CD4-positive, alpha-beta T cell treated with Interleukin-15 for 4 hours (primary cell): ENCODE data around the gene CDAN1.
"Not testable (repeated sequence)": the region's sequence is repeated elsewhere in the genome, so short reads cannot be mapped to it uniquely, and the experiment has no call there.

Experiments
- DNase-seq: peaks from one replicate; pipeline ENCODE4 v3.0.0-alpha.2; 2020; ENCODE audit warnings: low spot score

The CDAN1 gene, protein sequence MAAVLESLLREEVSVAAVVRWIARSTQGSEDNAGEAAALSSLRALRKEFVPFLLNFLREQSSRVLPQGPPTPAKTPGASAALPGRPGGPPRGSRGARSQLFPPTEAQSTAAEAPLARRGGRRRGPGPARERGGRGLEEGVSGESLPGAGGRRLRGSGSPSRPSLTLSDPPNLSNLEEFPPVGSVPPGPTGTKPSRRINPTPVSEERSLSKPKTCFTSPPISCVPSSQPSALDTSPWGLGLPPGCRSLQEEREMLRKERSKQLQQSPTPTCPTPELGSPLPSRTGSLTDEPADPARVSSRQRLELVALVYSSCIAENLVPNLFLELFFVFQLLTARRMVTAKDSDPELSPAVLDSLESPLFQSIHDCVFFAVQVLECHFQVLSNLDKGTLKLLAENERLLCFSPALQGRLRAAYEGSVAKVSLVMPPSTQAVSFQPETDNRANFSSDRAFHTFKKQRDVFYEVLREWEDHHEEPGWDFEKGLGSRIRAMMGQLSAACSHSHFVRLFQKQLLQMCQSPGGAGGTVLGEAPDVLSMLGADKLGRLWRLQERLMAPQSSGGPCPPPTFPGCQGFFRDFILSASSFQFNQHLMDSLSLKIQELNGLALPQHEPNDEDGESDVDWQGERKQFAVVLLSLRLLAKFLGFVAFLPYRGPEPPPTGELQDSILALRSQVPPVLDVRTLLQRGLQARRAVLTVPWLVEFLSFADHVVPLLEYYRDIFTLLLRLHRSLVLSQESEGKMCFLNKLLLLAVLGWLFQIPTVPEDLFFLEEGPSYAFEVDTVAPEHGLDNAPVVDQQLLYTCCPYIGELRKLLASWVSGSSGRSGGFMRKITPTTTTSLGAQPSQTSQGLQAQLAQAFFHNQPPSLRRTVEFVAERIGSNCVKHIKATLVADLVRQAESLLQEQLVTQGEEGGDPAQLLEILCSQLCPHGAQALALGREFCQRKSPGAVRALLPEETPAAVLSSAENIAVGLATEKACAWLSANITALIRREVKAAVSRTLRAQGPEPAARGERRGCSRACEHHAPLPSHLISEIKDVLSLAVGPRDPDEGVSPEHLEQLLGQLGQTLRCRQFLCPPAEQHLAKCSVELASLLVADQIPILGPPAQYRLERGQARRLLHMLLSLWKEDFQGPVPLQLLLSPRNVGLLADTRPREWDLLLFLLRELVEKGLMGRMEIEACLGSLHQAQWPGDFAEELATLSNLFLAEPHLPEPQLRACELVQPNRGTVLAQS

DNA sequence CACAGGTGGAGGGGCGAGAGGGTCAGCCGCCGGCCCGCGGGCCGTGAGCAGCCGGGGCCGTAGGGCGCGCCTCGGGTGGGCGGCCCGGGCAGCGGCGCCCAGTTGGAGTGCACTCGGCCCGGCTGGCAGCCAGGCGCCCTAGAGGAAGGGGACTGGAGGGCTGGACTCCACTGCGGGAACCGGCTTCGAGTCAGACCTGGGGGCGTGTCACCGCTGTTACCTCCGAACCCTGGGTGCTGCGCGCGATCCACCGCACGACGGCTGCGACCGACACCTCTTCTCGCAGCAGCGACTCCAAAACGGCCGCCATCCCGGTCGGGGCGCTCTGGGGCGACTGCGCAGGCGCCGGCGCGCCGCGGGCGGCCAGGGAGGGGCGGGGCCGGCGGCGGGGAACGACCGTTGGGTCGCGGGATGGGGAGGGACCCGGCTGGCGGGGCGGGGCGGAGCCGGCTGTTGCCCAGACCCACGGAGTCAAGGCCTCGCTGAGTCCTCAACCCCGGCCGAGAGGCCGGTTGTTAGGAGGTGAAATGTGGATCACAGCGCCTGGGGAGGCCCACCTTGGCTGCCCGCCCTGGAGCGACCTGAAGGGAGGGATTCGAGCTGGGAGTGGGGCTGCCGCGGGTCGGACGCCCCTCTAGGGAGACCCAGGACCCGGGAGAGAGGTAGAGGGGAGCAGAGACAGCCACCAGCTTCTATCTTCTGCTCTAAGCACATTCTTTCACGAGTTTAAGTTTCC, at the start of gene CDAN1:
Gene CDAN1 (minus strand): TSS at position 336 of the 736 bp plus-strand sequence. CDS start 26 bp downstream, at position 310.
- DNase-seq: peak; percentile 93

DNA sequence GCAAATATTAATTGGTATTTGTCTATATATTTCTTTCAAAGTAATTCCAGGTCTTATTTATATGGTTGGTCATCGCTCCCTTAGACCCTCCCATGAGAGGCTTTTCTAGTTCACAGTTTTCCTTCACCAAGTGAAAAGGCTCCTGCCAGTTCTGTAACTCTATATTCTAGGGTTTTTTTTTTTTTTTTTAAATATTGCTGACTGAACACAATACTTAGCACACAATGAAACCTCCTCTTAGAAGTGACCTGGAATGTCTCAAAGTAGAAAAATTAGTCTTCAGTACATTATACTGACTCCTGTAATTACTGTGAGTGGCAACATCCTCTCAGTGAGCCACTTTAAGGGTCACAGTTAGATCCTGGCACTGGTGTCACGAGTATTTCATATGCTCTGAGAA, 48.6 kb upstream of the CDAN1 start:
- DNase-seq: no peak

DNA sequence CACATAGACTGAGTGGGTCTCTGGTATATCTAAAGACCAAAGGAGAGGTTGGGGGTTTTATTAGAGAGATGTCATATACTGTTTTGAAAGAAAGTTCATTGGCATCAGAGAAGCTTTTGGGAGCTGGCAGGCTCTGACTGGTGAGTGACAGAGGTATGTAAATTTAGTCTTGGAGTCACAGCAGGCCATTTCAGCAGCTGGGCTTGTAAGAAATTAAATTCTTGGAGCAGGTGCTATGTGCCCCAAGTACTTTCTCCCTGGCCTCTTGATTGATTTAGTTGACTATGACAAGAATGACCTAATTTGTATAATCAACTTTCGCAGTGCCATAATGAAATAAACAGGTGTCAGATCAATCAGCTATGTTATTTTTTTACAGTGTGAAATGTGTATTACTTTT, 47.8 kb upstream of the CDAN1 start:
- DNase-seq: no peak

DNA sequence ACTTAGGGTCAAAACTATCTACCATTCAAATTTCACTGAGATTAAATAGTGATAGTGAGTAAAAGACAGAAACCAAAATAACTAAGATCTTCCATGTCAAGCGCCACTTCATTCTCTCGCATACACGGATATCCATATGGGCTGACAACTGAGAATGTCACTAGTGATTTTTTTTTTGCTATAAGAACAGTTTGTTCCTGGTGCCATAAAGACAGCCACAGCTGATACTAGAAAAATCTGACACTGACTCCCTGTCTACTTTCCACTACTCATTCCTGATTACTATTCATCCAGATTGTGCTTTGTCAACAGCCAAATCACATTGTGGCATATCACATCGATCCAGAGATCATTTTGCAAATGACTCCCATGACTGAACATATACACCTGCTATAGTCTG, 45.8 kb upstream of the CDAN1 start:
- no peak for DNase-seq

DNA sequence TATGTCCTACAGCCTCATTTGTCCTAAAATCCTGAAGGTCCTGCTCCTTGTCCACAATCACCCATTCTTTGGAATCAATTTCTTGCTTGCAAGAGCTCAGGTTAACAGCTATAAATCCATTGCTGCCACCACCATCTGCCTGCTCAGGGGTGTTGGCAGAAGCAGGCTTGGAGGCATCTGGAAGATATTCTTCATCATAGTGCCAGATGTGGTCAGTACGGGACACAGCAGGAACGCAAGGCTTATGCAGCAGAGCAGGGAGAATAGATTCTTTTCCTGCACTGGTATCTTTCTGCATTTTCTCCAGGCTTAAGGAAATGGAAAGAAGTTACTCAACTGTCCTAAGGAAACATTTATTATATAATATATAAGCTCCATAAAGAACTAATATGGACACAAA, 38.5 kb upstream of the CDAN1 start:
- DNase-seq: no peak

DNA sequence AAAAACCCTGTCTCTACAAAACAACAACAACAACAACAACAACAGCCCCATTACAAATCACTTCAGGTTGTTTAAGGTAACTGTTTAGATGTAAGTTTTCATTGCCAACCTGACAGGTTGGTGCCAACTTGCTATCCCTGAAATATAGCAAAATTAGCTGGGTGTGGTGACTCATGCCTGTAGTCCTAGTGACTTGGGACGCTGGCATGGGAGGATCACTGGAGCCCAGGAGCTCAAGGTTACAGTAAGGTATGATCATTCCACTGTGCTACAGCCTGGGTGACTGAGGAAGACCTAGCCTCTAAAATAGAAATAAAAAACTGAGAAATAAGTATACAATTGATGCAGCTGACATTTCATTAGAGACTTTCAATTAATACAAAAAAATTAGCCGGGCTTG, 36.0 kb upstream of the CDAN1 start:
- DNase-seq: no peak

DNA sequence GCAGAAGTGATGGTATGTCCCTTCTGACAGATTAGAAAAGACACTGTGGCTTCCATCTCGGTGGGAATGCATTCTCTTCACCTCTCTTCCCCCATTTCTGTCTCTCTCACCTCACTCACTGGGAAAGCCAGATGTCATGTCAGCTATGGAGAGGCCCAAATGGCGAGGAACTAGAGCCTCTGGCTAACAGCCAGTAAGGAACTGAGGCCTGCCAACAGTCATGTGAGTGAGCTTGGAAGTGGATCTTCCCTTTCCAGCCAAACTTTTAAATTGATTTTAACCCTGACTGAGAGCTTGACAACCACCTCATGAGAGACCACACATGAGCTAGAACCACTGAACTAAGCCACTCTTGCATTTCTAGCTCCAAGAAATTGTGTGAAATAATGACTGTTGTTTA, 35.2 kb upstream of the CDAN1 start:
- no peak for DNase-seq

DNA sequence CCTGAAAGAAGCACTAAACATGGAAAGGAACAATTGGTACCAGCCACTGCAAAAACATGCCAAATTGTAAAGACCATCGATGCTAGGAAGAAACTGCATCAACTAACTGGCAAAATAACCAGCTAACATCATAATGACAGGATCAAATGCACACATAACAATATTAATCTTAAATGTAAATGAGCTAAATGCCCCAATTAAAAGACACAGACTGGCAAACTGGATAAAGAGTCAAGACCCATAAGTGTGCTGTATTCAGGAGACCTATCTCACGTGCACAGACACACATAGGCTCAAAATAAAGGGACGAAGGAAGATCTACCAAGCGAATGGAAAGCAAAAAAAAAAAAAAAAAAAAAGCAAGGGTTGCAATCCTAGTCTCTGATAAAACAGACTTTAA, 29.2 kb upstream of the CDAN1 start:
- DNase-seq: not testable (repeated sequence)

DNA sequence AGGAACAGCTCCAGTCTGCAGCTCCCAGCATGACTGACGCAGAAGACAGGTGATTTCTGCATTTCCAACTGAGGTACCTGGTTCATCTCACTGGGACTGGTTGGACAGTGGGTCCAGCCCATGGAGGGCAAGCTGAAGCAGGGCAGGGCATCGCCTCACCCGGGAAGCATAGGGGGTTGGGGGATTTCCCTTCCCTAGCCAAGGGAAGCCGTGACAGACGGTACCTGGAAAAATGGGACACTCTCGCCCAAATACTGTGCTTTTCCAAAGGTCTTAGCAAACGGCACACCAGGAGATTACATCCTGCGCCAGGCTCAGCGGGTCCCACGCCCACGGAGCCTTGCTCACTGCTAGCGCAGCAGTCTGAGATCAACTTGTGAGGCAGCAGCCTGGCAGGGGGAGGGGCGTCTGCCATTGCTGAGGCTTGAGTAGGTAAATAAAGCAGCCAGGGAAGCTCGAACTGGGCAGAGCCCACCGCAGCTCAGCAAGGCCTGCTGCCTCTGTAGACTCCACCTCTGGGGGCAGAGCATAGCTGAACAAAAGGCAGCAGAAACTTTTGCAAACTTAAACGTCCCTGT, 27.3 kb upstream of the CDAN1 start:
- not testable (repeated sequence) for DNase-seq

DNA sequence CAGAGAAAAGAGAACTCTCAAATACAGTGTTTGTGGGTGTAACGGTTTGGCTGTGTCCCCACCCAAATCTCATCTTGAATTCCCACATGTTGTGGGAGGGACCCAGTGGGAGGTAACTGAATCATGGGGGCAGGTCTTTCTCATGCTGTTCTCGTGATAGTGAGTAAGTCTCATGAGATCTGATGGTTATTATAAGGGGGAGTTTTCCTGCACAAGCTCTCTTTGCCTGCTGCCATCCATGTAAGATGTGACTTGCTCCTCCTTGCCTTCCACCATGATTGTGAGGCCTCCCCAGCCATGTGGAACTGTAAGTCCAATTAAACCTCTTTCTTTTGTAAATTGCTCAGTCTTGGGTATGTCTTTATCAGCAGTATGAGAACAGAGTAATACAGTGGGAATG, 24.9 kb upstream of the CDAN1 start:
- not testable (repeated sequence) for DNase-seq

DNA sequence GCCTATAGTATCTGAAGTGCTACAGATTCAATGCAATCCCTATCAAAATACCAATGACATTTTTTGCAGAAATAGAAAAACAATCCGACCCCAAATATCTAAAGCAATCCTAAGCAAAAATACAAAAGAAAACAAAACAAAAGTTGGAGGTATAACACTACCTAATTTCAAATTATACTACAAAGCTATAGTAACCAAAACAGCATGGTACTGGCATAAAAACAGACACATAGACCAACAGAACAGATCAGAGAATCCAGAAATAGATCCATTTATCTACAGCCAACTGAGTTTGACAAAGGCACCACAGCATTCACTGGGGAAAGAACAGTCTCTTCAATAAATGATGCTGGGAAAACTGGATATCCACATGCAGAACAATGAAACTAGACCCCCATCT, 23.8 kb upstream of the CDAN1 start:
- DNase-seq: no peak

DNA sequence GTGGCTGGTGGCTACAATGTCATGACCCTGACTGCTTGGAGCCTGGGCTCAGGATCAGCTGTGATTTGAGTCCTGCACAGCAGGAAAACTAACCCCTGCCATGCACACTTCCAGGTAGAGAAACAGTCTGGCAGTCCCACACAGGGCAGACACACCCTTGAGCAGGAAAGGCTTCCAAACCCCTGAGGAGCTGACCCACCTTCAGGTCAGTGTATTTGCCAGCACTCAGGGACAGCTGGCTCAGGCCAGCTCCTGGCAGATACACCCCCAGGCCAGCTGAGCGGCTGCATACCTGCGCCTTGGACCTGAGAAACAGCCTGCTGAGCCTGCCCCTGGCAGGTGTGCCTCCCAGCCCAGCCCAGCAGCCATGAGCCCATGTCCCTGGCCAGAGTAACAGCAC, 22.2 kb upstream of the CDAN1 start:
- DNase-seq: no peak

DNA sequence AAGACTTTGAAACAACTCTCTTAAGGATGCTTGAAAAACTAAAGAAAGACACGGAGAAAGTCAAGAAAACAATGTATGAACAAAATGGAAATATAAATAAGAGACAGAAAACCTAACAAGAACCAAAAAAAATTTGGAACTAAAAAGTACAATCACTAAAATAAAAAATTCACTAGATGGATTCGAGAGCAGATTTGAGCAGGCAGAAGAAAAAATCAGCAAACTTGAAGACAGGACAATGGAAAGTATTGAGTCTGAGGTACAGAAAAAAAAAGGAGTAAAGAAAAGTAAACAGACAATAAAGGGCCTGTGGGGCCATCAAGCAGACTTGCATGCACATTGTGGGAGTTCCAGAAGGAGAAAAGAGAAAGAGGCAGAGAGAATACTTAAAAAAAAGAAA, 13.4 kb upstream of the CDAN1 start:
- DNase-seq: no peak

DNA sequence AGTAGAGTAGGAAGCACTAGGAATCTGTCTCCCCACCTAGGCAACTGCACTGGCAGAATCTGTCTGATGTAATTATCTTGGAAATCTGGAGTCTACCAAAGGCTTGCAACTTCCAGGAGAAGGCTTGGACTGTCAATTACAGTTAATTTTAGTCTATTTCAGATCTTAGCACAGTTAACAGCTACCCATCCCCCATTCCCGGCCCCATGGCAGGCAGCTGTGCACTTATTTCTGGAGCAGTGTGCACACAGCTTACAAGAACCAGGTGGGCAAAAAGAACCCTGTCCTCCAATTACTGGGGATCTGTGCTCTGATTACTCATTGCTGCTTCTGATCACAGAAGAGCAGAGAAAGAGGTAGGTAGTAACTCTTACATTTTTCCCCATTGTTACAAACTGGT, 12.3 kb upstream of the CDAN1 start:
- DNase-seq: no peak

DNA sequence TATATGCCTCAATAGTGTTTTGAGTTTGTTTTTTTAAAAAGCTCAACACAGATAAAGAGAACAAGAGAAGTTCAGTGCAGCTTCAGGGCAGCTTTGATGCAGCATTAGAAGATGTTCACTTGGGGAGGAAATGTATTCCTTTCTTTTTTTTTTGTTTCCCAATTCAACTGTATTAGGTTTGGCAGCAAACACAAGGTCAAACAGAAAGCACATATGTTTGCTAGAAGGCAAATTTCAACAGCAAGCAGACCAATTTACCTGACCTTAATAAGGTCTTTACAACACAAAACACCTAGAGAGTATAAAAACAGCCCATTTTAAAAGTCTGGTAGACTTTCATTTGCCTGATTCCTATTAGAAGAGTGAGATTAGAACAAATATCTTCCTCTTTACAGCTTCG, 7.3 kb upstream of the CDAN1 start:
- no peak for DNase-seq

DNA sequence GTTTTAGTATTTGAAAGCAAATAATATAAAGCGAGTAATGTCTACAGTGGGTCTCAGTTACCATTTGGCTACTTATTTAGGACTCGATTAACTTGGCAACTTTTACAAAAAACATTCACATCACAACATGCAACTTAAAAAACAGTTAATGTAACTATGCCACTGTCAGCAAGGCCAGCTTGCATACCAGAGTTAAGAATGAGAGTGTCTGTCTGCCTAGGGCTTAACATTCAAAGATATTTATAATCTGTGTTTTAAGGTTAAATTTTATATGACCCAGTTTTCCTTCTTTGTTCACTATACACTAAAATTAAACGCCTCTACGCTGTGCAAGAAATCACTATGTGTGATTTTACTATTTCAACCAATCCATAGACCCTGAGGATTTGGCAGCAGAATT, 5.2 kb upstream of the CDAN1 start:
- DNase-seq: no peak

DNA sequence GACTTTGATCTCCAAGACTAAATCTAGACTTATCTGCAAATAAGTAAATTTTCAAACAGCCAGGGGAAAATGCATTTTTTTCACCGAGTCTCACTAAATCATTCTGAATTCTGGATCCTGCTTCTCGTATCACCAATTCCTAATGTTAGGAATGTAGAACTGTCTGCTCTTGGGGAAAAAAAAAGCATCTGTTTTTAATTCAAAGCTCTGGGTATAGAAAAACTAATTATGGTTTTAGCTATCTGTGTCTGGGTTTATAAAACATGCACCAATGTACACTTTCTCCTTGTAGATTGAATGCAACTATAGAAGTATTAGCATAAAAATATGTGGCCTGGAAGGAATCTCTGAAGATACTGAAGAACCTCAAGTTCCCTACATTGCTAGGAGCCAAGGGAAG, 4.8 kb upstream of the CDAN1 start:
- DNase-seq: no peak

DNA sequence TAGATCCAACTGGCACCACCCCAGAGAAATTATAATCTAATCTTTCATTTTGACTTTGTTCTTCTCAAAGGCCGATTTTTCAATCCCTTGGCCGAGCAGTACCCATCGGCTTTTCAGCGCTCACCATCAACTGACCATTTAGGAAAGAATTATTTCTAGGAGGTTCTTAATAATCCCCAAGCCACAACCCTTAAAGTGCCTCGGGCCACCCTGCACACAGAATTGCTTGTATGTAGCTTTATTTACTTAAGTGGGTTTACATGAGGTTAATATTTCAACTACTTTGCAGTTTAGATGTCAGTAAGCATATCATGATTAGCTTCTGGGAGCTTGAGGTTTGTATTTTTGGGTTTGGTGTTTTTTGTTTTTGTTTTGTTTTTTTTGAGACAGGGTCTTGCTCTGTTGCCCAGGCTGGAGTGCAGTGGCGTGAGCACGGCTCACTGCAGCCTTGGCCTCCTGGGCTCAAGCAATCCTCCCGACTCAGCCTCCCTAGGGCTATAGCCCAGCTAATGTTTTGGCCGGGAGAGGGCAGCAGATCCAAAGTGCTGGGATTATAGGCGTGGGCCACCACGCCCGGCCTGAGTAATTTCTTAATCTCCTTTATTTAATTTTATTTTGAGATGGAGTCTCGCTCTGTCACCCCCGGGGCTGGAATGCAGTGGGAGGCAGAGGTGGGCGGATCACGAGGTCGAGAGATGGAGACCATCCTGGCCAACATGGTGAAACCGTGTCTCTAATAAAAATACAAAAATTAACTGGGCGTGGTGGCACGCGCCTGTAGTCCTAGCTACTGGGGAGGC, 801 bp upstream of the CDAN1 start:
- no peak for DNase-seq

DNA sequence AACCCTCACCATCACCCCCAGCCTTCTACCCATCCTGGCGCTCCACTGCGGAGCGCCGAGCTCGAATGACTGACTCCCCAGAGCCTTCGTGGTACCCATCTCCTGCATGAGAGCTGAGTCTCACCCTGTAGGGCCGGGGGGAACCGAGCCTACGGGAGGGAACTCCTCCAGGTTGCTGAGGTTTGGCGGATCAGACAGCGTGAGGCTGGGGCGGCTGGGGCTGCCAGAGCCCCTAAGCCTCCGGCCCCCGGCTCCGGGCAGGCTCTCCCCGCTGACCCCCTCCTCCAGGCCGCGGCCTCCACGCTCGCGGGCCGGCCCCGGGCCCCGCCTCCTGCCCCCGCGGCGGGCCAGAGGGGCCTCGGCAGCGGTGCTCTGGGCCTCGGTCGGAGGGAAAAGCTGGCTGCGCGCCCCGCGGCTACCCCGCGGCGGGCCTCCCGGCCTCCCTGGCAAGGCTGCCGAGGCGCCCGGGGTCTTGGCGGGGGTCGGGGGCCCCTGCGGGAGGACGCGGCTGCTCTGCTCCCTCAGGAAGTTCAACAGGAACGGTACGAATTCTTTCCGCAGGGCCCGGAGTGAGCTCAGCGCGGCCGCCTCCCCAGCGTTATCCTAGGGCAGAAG, 643 bp downstream of the CDAN1 start:
- DNase-seq: no peak
